HG03280 (cell line): ENCODE results near the gene VPS52.

ENCODE experiments used
- ATAC-seq: cut with Tn5 transposase; IDR thresholded peaks from one replicate; pipeline ENCODE4 v1.9.1; 2021; ENCODE audit warnings: mild to moderate bottlenecking, moderate library complexity; ENCODE audit not compliant: unreplicated experiment

Gene VPS52

GRCh38 chr6:33271468-33272274 is at the start of gene VPS52, which contains the start of gene RPS18:
VPS52 (minus strand) TSS chr6:33271876; CDS start chr6:33271675, 201 bp downstream.
RPS18 (plus strand) TSS chr6:33272075; CDS start chr6:33272120, 45 bp downstream.
- ATAC-seq, result peak; percentile 83

- ATAC-seq, result no peak
These were observed 49.6 kb upstream of the VPS52 start for GRCh38 chr6:33321227-33321626.

- ATAC-seq, result no peak
These were observed 48.9 kb upstream of the VPS52 start for GRCh38 chr6:33320315-33321181.

GRCh38 chr6:33319939-33320314 is 48.3 kb upstream of the VPS52 start:
- ATAC-seq, result no peak

GRCh38 chr6:33318426-33319073 is 46.9 kb upstream of the VPS52 start:
- no peak for ATAC-seq

GRCh38 chr6:33317669-33318425 is 46.2 kb upstream of the VPS52 start, which contains the start of gene ZBTB22:
ZBTB22 (minus strand) TSS chr6:33317744; CDS start chr6:33316916, 828 bp downstream.
- peak; percentile 54 for ATAC-seq

- ATAC-seq, result no peak
These were observed 45.7 kb upstream of the VPS52 start for GRCh38 chr6:33317419-33317668.

- no peak for ATAC-seq
These were observed 45.1 kb upstream of the VPS52 start for GRCh38 chr6:33316603-33317418.

GRCh38 chr6:33315793-33316602 is 44.3 kb upstream of the VPS52 start:
- ATAC-seq, result no peak

- ATAC-seq, result no peak
These were observed 43.5 kb upstream of the VPS52 start for GRCh38 chr6:33314943-33315792.

- no peak for ATAC-seq
These were observed 42.9 kb upstream of the VPS52 start for GRCh38 chr6:33314515-33314942.

GRCh38 chr6:33313709-33314514 is 42.2 kb upstream of the VPS52 start, which contains the start of gene TAPBP:
TAPBP (minus strand) TSS chr6:33314078; CDS start chr6:33314041, 37 bp downstream.
- peak; percentile 25 for ATAC-seq

- ATAC-seq, result no peak
These were observed 41.5 kb upstream of the VPS52 start for GRCh38 chr6:33313105-33313708.

GRCh38 chr6:33312361-33313104 is 40.9 kb upstream of the VPS52 start:
- peak; percentile 31 for ATAC-seq

- no peak for ATAC-seq
These were observed 34.7 kb upstream of the VPS52 start for GRCh38 chr6:33306356-33306755.

- ATAC-seq, result no peak
These were observed 33.4 kb upstream of the VPS52 start for GRCh38 chr6:33305052-33305451.
